GM23248 (cell line): ENCODE measurements around the gene CELA3A.

Experiments used
- EZH2 ChIP-seq: fragments of 200-600 bp; sonication (generic); IDR thresholded peaks from 2 replicates; pipeline ENCODE4 v1.6.1; 2018; ENCODE audit warnings: antibody characterized with exemption, mild to moderate bottlenecking; ENCODE audit not compliant: insufficient read depth, poor library complexity, severe bottlenecking
- EZH2phosphoT487 ChIP-seq: fragments of 200-600 bp; sonication (generic); IDR thresholded peaks from 2 replicates; pipeline ENCODE4 v1.6.1; 2018; ENCODE audit warnings: antibody characterized with exemption, moderate library complexity, mild to moderate bottlenecking, low read depth; ENCODE audit not compliant: insufficient read depth

DNA sequence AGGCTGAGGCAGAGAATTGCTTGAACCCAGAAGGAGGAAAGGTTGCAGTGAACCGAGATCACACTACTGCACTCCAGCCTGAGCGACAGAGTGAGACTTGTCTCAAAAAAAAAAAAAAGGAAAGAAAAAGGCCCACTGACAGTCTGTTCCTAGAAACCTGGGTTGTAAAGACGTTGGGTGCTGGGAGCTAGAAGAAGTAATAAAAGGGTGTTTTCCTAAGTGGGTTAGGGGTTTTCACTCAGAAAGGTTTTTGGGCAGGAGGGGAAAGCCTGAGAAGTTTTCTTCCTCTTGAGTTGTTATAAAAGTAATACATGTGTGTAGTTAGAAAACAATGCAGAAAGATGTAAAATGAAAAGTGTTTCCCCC, 25.4 kb downstream of the CELA3A start:
- TF ChIP-seq EZH2 (no peak), EZH2phosphoT487 (no peak)
